ENCODE measurements around the gene LDLR.

Gene LDLR

DNA sequence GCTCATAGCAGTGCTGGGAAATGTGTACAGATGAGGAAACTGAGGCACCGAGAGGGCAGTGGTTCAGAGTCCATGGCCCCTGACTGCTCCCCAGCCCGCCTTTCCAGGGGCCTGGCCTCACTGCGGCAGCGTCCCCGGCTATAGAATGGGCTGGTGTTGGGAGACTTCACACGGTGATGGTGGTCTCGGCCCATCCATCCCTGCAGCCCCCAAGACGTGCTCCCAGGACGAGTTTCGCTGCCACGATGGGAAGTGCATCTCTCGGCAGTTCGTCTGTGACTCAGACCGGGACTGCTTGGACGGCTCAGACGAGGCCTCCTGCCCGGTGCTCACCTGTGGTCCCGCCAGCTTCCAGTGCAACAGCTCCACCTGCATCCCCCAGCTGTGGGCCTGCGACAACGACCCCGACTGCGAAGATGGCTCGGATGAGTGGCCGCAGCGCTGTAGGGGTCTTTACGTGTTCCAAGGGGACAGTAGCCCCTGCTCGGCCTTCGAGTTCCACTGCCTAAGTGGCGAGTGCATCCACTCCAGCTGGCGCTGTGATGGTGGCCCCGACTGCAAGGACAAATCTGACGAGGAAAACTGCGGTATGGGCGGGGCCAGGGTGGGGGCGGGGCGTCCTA is 15.9 kb downstream of the LDLR start:
- TF ChIP-seq CTCF (IDR thresholded peaks at IDR 0.05; ENCODE audit: low read depth, low read length), result no peak
- no peak overlapping the region for H3K4me3 ChIP-seq (ENCODE audit: low read depth, low read length)

GRCh38 chr19:11106477-11106876 is 17.2 kb downstream of the LDLR start:
- TF ChIP-seq CTCF (IDR thresholded peaks at IDR 0.05; ENCODE audit: low read depth, low read length), result no peak
- no peak overlapping the region for H3K4me3 ChIP-seq (ENCODE audit: low read depth, low read length)

DNA sequence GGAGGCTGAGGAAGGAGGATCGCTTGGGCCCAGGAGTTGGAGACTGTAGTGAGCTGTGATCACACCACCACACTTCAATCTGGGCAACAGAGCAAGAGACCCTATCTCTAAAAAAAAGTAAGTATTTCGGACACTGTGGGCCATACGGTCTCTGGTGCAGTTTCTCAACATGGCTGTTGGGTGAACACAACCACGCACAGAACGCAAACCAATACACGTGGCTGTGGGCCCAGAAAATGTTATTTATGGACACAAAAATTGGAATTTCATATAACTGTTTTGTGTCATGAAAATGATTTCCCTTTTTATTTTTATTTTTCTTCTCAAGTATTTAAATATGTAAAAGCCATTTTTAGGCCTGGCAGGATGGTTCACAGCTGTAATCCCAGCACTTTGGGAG is 19.5 kb downstream of the LDLR start:
- TF ChIP-seq CTCF (IDR thresholded peaks at IDR 0.05; ENCODE audit: low read depth, low read length), result no peak

DNA sequence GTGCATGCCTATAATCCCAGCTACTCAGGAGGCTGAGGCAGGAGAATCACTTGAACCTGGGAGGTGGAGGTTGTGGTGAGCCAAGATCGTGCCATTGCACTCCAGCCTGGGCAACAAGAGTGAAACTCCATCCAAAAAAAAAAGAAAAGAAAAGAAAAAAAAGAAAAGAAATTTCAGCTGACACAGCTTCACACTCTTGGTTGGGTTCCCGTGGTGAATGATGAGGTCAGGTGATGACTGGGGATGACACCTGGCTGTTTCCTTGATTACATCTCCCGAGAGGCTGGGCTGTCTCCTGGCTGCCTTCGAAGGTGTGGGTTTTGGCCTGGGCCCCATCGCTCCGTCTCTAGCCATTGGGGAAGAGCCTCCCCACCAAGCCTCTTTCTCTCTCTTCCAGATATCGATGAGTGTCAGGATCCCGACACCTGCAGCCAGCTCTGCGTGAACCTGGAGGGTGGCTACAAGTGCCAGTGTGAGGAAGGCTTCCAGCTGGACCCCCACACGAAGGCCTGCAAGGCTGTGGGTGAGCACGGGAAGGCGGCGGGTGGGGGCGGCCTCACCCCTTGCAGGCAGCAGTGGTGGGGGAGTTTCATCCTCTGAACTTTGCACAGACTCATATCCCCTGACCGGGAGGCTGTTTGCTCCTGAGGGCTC is 22.0 kb downstream of the LDLR start:
- TF ChIP-seq CTCF (IDR thresholded peaks at IDR 0.05; ENCODE audit: low read depth, low read length), result no peak
- H3K4me3 ChIP-seq (ENCODE audit: low read depth, low read length), result no peak overlapping the region

More for the DNA sequence above, 19.5 kb downstream of the LDLR start:
- no peak overlapping the region for H3K4me3 ChIP-seq (ENCODE audit: low read depth, low read length)

DNA sequence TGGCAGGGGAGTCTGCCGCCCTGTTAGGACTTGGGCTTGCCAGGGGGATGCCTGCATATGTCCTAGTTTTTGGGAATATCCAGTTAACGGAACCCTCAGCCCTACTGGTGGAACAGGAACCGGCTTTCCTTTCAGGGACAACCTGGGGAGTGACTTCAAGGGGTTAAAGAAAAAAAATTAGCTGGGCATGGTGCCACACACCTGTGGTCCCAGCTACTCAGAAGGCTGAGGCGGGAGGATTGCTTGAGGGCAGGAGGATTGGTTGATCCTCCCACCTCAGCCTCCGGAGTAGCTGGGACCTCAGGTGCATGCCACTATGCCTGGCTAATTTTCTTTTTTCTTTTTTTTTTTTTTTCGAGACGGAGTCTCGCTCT is 22.5 kb downstream of the LDLR start:
- no peak for TF ChIP-seq CTCF (IDR thresholded peaks at IDR 0.05; ENCODE audit: low read depth, low read length)
- no peak overlapping the region for H3K4me3 ChIP-seq (ENCODE audit: low read depth, low read length)

DNA sequence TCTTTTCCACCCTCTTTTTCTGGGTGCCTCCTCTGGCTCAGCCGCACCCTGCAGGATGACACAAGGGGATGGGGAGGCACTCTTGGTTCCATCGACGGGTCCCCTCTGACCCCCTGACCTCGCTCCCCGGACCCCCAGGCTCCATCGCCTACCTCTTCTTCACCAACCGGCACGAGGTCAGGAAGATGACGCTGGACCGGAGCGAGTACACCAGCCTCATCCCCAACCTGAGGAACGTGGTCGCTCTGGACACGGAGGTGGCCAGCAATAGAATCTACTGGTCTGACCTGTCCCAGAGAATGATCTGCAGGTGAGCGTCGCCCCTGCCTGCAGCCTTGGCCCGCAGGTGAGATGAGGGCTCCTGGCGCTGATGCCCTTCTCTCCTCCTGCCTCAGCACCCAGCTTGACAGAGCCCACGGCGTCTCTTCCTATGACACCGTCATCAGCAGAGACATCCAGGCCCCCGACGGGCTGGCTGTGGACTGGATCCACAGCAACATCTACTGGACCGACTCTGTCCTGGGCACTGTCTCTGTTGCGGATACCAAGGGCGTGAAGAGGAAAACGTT is 24.0 kb downstream of the LDLR start:
- no peak for TF ChIP-seq CTCF (IDR thresholded peaks at IDR 0.05; ENCODE audit: low read depth, low read length)
- no peak overlapping the region for H3K4me3 ChIP-seq (ENCODE audit: low read depth, low read length)

GRCh38 chr19:11115042-11115441 is 25.8 kb downstream of the LDLR start:
- TF ChIP-seq CTCF (IDR thresholded peaks at IDR 0.05; ENCODE audit: low read depth, low read length), result no peak
- no peak overlapping the region for H3K4me3 ChIP-seq (ENCODE audit: low read depth, low read length)
